Stimulated activated CD4-positive, alpha-beta T cell treated with anti-CD3 and anti-CD28 coated beads, TNF-alpha, amount 100 ng/mL, for 24 hours (primary cell): ENCODE results near the gene HCFC2.
A peak's percentile ranks its signal among the peaks of the same experiment; 100 is the strongest.
"Not testable (repeated sequence)": the region's sequence is repeated elsewhere in the genome, so short reads cannot be mapped to it uniquely, and the experiment has no call there.

Source experiments
- DNase-seq, 3 experiments: peaks; one replicate each; pipeline ENCODE4 v3.0.0-alpha.2; 2020; ENCODE audit warnings: low read depth in 3 of 3

Gene HCFC2

GRCh38 chr12:104064031-104064841 lies at the start of gene HCFC2:
TSS of gene HCFC2 (plus strand) at chr12:104064531. CDS start at chr12:104064561, 30 bp downstream.
- DNase-seq = peak; percentile 83 to 89 (median 83)

GRCh38 chr12:104021862-104022261 lies 42.5 kb upstream of the HCFC2 start:
- DNase-seq = not testable (repeated sequence)

- DNase-seq = no peak
Measured at GRCh38 chr12:104022786-104023185, 41.5 kb upstream of the HCFC2 start.

- DNase-seq = no peak
Measured at GRCh38 chr12:104023710-104024109, 40.6 kb upstream of the HCFC2 start.

- no peak for DNase-seq
Measured at GRCh38 chr12:104024348-104024747, 40.0 kb upstream of the HCFC2 start.

- DNase-seq = no peak
Measured at GRCh38 chr12:104025771-104026170, 38.6 kb upstream of the HCFC2 start.

GRCh38 chr12:104026841-104027599 lies 37.3 kb upstream of the HCFC2 start:
- no peak for DNase-seq

GRCh38 chr12:104030596-104030995 lies 33.7 kb upstream of the HCFC2 start:
- DNase-seq = not testable (repeated sequence)

- DNase-seq = not testable (repeated sequence)
Measured at GRCh38 chr12:104036143-104036542, 28.2 kb upstream of the HCFC2 start.

GRCh38 chr12:104039769-104040168 lies 24.6 kb upstream of the HCFC2 start:
- not testable (repeated sequence) for DNase-seq

GRCh38 chr12:104042580-104042979 lies 21.8 kb upstream of the HCFC2 start:
- DNase-seq = no peak

GRCh38 chr12:104044158-104044557 lies 20.2 kb upstream of the HCFC2 start:
- DNase-seq = no peak

GRCh38 chr12:104046306-104046705 lies 18.0 kb upstream of the HCFC2 start:
- DNase-seq = no peak

- no peak for DNase-seq
Measured at GRCh38 chr12:104048162-104048561, 16.2 kb upstream of the HCFC2 start.

GRCh38 chr12:104048811-104049210 lies 15.5 kb upstream of the HCFC2 start:
- no peak for DNase-seq

- DNase-seq = no peak
Measured at GRCh38 chr12:104049278-104049902, 14.9 kb upstream of the HCFC2 start.

GRCh38 chr12:104049903-104050356 lies 14.4 kb upstream of the HCFC2 start, which contains the start of gene GLT8D2:
TSS of gene GLT8D2 (minus strand) at chr12:104050187. CDS start at chr12:104019648, 30,539 bp downstream.
- DNase-seq = no peak

- DNase-seq = no peak
Measured at GRCh38 chr12:104050436-104050835, 13.9 kb upstream of the HCFC2 start.

GRCh38 chr12:104054681-104055346 lies 9.5 kb upstream of the HCFC2 start:
- no peak for DNase-seq

- DNase-seq = no peak
Measured at GRCh38 chr12:104055686-104056388, 8.5 kb upstream of the HCFC2 start.

- DNase-seq = no peak
Measured at GRCh38 chr12:104056419-104056972, 7.8 kb upstream of the HCFC2 start.
